ENCODE results near the gene GJD3.
A peak's percentile ranks its signal among the peaks of the same experiment; 100 is the strongest.

GJD3 gene

GRCh38 chr17:40323391-40324381, 40.9 kb downstream of the GJD3 start:
- H3K4me3 Mint-ChIP-seq = peak overlapping the region; percentile 94
- peaks cover 38% of the 10 kb centered on the region for H3K36me3 Mint-ChIP-seq
- H3K27ac Mint-ChIP-seq = peak overlapping the region; percentile 91
- no peaks in the 10 kb centered on the region for H3K9me3 Mint-ChIP-seq
- peaks cover 84% of the 10 kb centered on the region for H3K4me1 Mint-ChIP-seq
- H3K27me3 Mint-ChIP-seq = no peaks in the 10 kb centered on the region
- DNase-seq = peak; percentile 70
- CTCF ChIA-PET = interaction anchor here (0.9 to 4.6 kb wide), 4 partner anchors 9 to 210 kb away, joined by 3 to 20 read pairs (median 4); no protein-coding TSS in a partner anchor

GRCh38 chr17:40322358-40323315, 41.9 kb downstream of the GJD3 start:
- peak overlapping the region; percentile 91 for H3K27ac Mint-ChIP-seq
- H3K4me1 Mint-ChIP-seq = peaks cover 76% of the 10 kb centered on the region
- H3K4me3 Mint-ChIP-seq = peak overlapping the region; percentile 94
- peak; percentile 93 for DNase-seq
- CTCF ChIA-PET = interaction anchor here (0.9 to 3.6 kb wide), 6 partner anchors 13 to 211 kb away, joined by 3 to 12 read pairs (median 4); no protein-coding TSS in a partner anchor
- H3K27me3 Mint-ChIP-seq = no peaks in the 10 kb centered on the region
- no peaks in the 10 kb centered on the region for H3K9me3 Mint-ChIP-seq
- H3K36me3 Mint-ChIP-seq = peaks cover 35% of the 10 kb centered on the region

- Mint-ChIP-seq H3K27me3 (no peaks in the 10 kb centered on the region), H3K27ac (peak overlapping the region; percentile 91), H3K4me1 (peaks cover 76% of the 10 kb centered on the region), H3K4me3 (peak overlapping the region; percentile 94), H3K36me3 (peaks cover 35% of the 10 kb centered on the region), H3K9me3 (no peaks in the 10 kb centered on the region)
- DNase-seq = no peak
- CTCF ChIA-PET = interaction anchor here (1.2 to 3.6 kb wide), 4 partner anchors 19 to 211 kb away, joined by 4 to 12 read pairs (median 6); no protein-coding TSS in a partner anchor
Observed at GRCh38 chr17:40321961-40322357, 42.6 kb downstream of the GJD3 start.

GRCh38 chr17:40321524-40321929, 43.0 kb downstream of the GJD3 start:
- Mint-ChIP-seq H3K9me3 (no peaks in the 10 kb centered on the region), H3K27me3 (no peaks in the 10 kb centered on the region), H3K4me3 (peak overlapping the region; percentile 94), H3K27ac (peak overlapping the region; percentile 91), H3K4me1 (peaks cover 74% of the 10 kb centered on the region), H3K36me3 (peaks cover 35% of the 10 kb centered on the region)
- no peak for DNase-seq
- CTCF ChIA-PET = interaction anchor here (1.2 to 3.6 kb wide), 3 partner anchors 19 to 33 kb away, joined by 4 to 12 read pairs (median 5); no protein-coding TSS in a partner anchor

- CTCF ChIA-PET = interaction anchor here (0.9 to 3.6 kb wide), 3 partner anchors 16 to 20 kb away, joined by 3 to 12 read pairs (median 4); no protein-coding TSS in a partner anchor
- Mint-ChIP-seq H3K36me3 (peaks cover 33% of the 10 kb centered on the region), H3K27me3 (no peaks in the 10 kb centered on the region), H3K4me1 (peaks cover 74% of the 10 kb centered on the region), H3K4me3 (peak overlapping the region; percentile 94), H3K9me3 (no peaks in the 10 kb centered on the region), H3K27ac (peak overlapping the region; percentile 91)
- DNase-seq = peak; percentile 18
Observed at GRCh38 chr17:40320756-40321523, 43.6 kb downstream of the GJD3 start.

- peak; percentile 68 for DNase-seq
- CTCF ChIA-PET = interaction anchor here (0.9 to 6.1 kb wide), 6 partner anchors 12 to 33 kb away, joined by 3 to 48 read pairs (median 4); no protein-coding TSS in a partner anchor
Observed at GRCh38 chr17:40319651-40320540, 44.6 kb downstream of the GJD3 start.

GRCh38 chr17:40318830-40319391, 45.6 kb downstream of the GJD3 start:
- no peaks in the 10 kb centered on the region for H3K27me3 Mint-ChIP-seq
- H3K9me3 Mint-ChIP-seq = no peaks in the 10 kb centered on the region
- peak overlapping the region; percentile 91 for H3K27ac Mint-ChIP-seq
- peaks cover 33% of the 10 kb centered on the region for H3K36me3 Mint-ChIP-seq
- H3K4me1 Mint-ChIP-seq = peaks cover 72% of the 10 kb centered on the region
- DNase-seq = peak; percentile 37
- H3K4me3 Mint-ChIP-seq = peak overlapping the region; percentile 94
- CTCF ChIA-PET = interaction anchor here (1.0 to 6.1 kb wide), 5 partner anchors 9 to 34 kb away, joined by 4 to 48 read pairs (median 7); no protein-coding TSS in a partner anchor

More at GRCh38 chr17:40319651-40320540, 44.6 kb downstream of the GJD3 start:
- H3K9me3 Mint-ChIP-seq = no peaks in the 10 kb centered on the region
- H3K4me3 Mint-ChIP-seq = peak overlapping the region; percentile 94
- no peaks in the 10 kb centered on the region for H3K27me3 Mint-ChIP-seq
- H3K27ac Mint-ChIP-seq = peak overlapping the region; percentile 91
- peaks cover 33% of the 10 kb centered on the region for H3K36me3 Mint-ChIP-seq
- H3K4me1 Mint-ChIP-seq = peaks cover 73% of the 10 kb centered on the region

GRCh38 chr17:40317880-40318829, 46.4 kb downstream of the GJD3 start:
- H3K4me1 Mint-ChIP-seq = peaks cover 68% of the 10 kb centered on the region
- DNase-seq = peak; percentile 93
- peak overlapping the region; percentile 91 for H3K27ac Mint-ChIP-seq
- H3K27me3 Mint-ChIP-seq = no peaks in the 10 kb centered on the region
- CTCF ChIA-PET = interaction anchor here (0.9 to 6.1 kb wide), 14 partner anchors 9 to 44 kb away, joined by 3 to 48 read pairs (median 6); partner anchors contain the start of gene RARA
- H3K36me3 Mint-ChIP-seq = peaks cover 32% of the 10 kb centered on the region
- peak overlapping the region; percentile 94 for H3K4me3 Mint-ChIP-seq
- H3K9me3 Mint-ChIP-seq = no peaks in the 10 kb centered on the region

GRCh38 chr17:40317345-40317873, 47.1 kb downstream of the GJD3 start:
- Mint-ChIP-seq H3K27me3 (no peaks in the 10 kb centered on the region), H3K4me1 (peaks cover 64% of the 10 kb centered on the region), H3K27ac (peak overlapping the region; percentile 80), H3K36me3 (peaks cover 32% of the 10 kb centered on the region), H3K9me3 (no peaks in the 10 kb centered on the region), H3K4me3 (peak overlapping the region; percentile 94)
- CTCF ChIA-PET = interaction anchor here (0.9 to 6.1 kb wide), 15 partner anchors 8 to 45 kb away, joined by 3 to 48 read pairs (median 5); partner anchors contain the start of gene RARA
- DNase-seq = peak; percentile 64

GRCh38 chr17:40316571-40317344, 47.8 kb downstream of the GJD3 start:
- peaks cover 68% of the 10 kb centered on the region for H3K4me1 Mint-ChIP-seq
- peaks cover 27% of the 10 kb centered on the region for H3K36me3 Mint-ChIP-seq
- H3K9me3 Mint-ChIP-seq = no peaks in the 10 kb centered on the region
- H3K27ac Mint-ChIP-seq = no peak overlapping the region
- CTCF ChIA-PET = interaction anchor here (0.9 to 6.1 kb wide), 15 partner anchors 8 to 46 kb away, joined by 3 to 48 read pairs (median 5); partner anchors contain the start of gene RARA
- H3K4me3 Mint-ChIP-seq = no peak overlapping the region
- H3K27me3 Mint-ChIP-seq = no peaks in the 10 kb centered on the region
- DNase-seq = peak; percentile 19

All from activated naive CD4-positive, alpha-beta T cell treated with anti-CD3 and anti-CD28 coated beads, Interleukin-2, amount 10 ng/mL, durations not matched to agents 7 days and 5 days (primary cell).